Kidney epithelial cell (primary cell): Measurements from ENCODE around the gene PDE11A. TPM values are rescaled to one million over a fixed set of nuclear protein-coding genes. Genes with fewer than 3 reads are reported as not detected.

Source experiments
- DNase-seq: peaks from one replicate; pipeline ENCODE4 v3.0.0-alpha.2; 2010; ENCODE audit warnings: low read depth
- H3K27me3 ChIP-seq: 2 replicates; pipeline ENCODE4 v1.6.0; 2011; ENCODE audit warnings: low read length; ENCODE audit not compliant: control insufficient read depth, insufficient read depth
- H3K36me3 ChIP-seq: 2 replicates; pipeline ENCODE4 v1.5.1; 2011; ENCODE audit warnings: low read length; ENCODE audit not compliant: control insufficient read depth, insufficient read depth
- H3K4me3 ChIP-seq: 2 replicates; pipeline ENCODE4 v1.5.1; 2011; ENCODE audit warnings: low read depth, mild to moderate bottlenecking, control low read depth, low read length
- total RNA-seq: library from RNA; depleted of rRNA; stranded (reverse); fragments of >200 nt; gene quantifications from 2 replicates; pipeline ENCODE4 v1.2.3, GENCODE V29; 2015
- TF ChIP-seq, protein P1 (sequence below): IDR thresholded peaks from 2 replicates; pipeline ENCODE4 v1.5.1; 2011; ENCODE audit warnings: mild to moderate bottlenecking, moderate library complexity, low read length, control low read depth, inconsistent platforms; ENCODE audit not compliant: insufficient read depth, poor library complexity, severe bottlenecking

The PDE11A gene
- total RNA-seq, 1 donor from 2014 or later = 0.13 TPM

DNA sequence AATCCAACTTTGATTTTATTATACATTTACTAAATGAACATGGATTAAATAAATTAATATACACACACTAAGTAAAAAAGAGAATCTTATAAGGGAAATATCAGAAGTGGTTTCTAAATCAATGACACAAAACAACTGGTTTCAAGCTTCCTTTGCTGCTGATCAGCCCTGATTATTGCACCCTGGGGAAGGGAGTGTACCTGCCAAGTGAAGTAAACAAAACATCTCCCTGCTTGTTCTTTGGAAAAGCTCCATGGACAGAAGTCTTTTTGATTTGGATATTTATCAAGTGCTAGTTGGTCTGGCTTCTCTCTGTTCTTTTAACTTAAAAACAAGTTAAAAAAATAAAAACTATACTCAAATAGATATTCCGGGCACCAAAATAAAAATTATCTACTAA is 190.1 kb downstream of the PDE11A start:
- no peak for DNase-seq
- Histone ChIP-seq H3K36me3 (no peaks in the 10 kb centered on the region), H3K4me3 (no peak overlapping the region), H3K27me3 (no peaks in the 10 kb centered on the region)
- TF ChIP-seq, protein P1, sequence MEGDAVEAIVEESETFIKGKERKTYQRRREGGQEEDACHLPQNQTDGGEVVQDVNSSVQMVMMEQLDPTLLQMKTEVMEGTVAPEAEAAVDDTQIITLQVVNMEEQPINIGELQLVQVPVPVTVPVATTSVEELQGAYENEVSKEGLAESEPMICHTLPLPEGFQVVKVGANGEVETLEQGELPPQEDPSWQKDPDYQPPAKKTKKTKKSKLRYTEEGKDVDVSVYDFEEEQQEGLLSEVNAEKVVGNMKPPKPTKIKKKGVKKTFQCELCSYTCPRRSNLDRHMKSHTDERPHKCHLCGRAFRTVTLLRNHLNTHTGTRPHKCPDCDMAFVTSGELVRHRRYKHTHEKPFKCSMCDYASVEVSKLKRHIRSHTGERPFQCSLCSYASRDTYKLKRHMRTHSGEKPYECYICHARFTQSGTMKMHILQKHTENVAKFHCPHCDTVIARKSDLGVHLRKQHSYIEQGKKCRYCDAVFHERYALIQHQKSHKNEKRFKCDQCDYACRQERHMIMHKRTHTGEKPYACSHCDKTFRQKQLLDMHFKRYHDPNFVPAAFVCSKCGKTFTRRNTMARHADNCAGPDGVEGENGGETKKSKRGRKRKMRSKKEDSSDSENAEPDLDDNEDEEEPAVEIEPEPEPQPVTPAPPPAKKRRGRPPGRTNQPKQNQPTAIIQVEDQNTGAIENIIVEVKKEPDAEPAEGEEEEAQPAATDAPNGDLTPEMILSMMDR = no peak

DNA sequence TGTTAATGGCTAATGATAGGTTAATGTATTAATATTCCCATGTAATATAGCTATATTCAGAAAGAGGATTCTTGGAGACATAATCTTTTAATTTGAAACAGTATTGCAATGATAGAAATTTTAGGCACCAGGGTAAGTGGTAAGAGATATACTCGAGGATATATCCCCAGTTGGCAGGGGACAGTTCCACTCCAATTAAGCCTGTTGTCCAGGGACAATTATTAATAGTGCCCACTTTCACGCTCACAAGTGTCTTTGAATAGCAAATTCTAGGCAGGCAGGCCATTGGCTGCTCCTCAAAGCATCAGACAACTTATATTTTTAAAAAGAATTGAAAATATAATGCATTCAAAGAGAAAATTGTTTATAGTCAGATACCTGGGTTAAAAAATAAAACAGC is 190.7 kb downstream of the PDE11A start:
- TF ChIP-seq, protein P1 = no peak
- Histone ChIP-seq H3K4me3 (no peak overlapping the region), H3K27me3 (no peaks in the 10 kb centered on the region), H3K36me3 (no peaks in the 10 kb centered on the region)
- no peak for DNase-seq

DNA sequence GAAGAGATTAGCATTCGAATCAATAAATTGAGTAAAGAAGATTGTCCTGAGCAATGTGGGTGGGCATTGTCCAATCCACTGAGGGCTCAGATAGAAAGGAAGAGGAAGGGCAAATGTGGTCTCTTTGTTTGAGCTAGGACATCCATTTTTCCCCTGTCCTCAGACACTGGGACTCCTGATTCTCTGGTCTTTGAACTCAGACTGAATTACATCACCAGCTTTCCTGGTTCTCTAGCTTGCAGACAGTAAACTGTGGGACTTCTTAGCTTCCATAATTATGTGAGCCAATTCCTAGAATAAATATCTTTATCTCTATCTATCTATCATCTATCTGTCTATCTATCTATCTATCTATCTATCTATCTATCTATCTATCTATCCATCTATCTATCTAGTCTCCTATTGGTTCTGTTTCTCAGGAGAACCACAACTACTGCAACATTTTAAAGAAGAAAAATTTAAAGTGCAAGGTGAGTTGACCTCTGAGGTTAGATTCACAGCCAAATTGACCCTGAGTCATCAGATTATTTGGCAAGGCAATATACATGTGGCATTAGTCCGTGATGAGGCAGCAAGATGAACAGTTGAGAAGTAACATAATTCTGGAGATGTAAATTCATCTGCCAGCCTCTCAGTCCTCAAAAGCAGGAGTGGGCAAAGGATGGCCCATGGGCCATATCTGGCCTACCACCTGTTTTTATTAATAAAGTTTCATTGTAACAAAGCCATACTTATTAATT is 191.4 kb downstream of the PDE11A start:
- DNase-seq = no peak

DNA sequence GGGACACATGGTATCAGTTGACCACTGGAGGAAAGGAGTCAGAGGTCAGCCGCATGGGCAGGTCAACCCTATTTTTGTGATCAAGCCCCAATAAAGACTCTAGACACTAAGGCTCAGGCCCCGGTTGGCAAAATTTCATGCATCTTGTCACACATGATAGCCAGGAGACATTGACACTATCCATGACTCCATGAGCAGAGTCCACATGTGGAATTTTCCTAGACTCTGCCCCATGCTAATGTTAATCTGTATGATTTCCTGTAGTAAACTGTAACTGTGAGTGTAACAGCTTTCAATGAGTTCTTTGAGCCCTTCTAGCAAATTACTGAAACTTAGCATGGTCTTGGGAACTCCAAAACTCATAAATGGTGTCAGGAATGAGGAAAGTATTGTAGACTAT is 192.3 kb downstream of the PDE11A start:
- Histone ChIP-seq H3K4me3 (no peak overlapping the region), H3K36me3 (no peaks in the 10 kb centered on the region), H3K27me3 (no peaks in the 10 kb centered on the region)
- TF ChIP-seq, protein P1 = no peak
- DNase-seq = no peak

More for the DNA sequence above, 191.4 kb downstream of the PDE11A start:
- Histone ChIP-seq H3K36me3 (no peaks in the 10 kb centered on the region), H3K4me3 (no peak overlapping the region), H3K27me3 (no peaks in the 10 kb centered on the region)
- TF ChIP-seq, protein P1 = no peak

DNA sequence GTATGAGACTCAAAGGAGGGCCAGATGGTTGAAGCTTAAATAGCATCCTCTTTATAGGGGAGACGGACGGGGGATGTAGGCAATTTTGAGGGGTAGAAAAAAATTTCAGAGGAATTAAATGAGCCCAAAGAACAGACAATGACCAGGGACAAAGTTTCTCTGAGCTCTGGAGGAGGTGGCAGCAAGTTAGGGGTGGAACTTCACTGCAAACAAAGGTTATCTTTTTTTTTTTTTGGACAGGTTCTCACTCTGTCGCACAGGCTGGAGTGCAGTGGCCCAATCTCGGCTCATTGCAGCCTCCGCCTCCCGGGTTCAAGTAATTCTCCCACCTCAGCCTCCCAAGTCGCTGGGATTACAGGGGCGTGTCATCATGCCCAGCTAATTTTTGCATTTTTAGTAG is 195.6 kb downstream of the PDE11A start:
- TF ChIP-seq, protein P1 = no peak

DNA sequence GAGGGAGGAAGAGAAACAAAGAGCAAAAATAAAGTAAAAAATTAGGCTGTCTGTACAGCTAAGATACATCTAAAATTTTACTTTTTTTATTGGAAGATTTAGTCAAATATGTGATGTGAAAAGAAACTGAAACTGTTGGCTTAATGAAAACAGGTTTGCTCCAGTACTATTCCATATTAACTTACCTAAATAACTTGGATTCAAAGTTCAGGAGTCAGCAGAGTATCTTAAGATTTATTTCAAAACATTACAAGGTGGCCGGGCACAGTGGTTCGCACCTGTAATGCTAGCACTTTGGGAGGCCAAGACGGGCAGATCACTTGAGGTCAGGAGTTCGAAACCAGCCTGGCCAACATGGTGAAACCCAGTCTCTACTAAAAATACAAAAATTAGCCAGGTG is 197.9 kb downstream of the PDE11A start:
- TF ChIP-seq, protein P1 = no peak
- no peak overlapping the region for H3K4me3 ChIP-seq
- H3K27me3 ChIP-seq = no peaks in the 10 kb centered on the region
- no peak for DNase-seq
- H3K36me3 ChIP-seq = no peaks in the 10 kb centered on the region

More for the DNA sequence above, 195.6 kb downstream of the PDE11A start:
- Histone ChIP-seq H3K4me3 (no peak overlapping the region), H3K27me3 (no peaks in the 10 kb centered on the region), H3K36me3 (no peaks in the 10 kb centered on the region)
- no peak for DNase-seq
